Osteocyte (in vitro differentiated cells): ENCODE data around the gene PRRT1B. TPM values are rescaled to one million over a fixed set of nuclear protein-coding genes. Genes with fewer than 3 reads are reported as not detected.

Experiments
- DNase-seq: peaks from one replicate; pipeline ENCODE4 v3.0.0; 2021; ENCODE audit warnings: mixed read lengths; ENCODE audit not compliant: unreplicated experiment; ENCODE audit errors: extremely low spot score
- H3K27ac Mint-ChIP-seq: one replicate; pipeline ENCODE4 v1.8.0; 2021; ENCODE audit warnings: mild to moderate bottlenecking, mixed read lengths; ENCODE audit not compliant: unreplicated experiment
- H3K27me3 Mint-ChIP-seq: one replicate; pipeline ENCODE4 v1.8.0; 2021; ENCODE audit warnings: mixed read lengths; ENCODE audit not compliant: unreplicated experiment
- H3K36me3 Mint-ChIP-seq: one replicate; pipeline ENCODE4 v1.8.0; 2021; ENCODE audit warnings: mixed read lengths; ENCODE audit not compliant: unreplicated experiment
- H3K4me1 Mint-ChIP-seq: one replicate; pipeline ENCODE4 v1.8.0; 2021; ENCODE audit warnings: mixed read lengths; ENCODE audit not compliant: unreplicated experiment
- H3K4me3 Mint-ChIP-seq: one replicate; pipeline ENCODE4 v1.8.0; 2021; ENCODE audit warnings: mild to moderate bottlenecking, moderate library complexity, mixed read lengths; ENCODE audit not compliant: unreplicated experiment
- H3K9me3 Mint-ChIP-seq: one replicate; pipeline ENCODE4 v1.8.0; 2021; ENCODE audit warnings: mixed read lengths; ENCODE audit not compliant: unreplicated experiment
- total RNA-seq: library from RNA; stranded (reverse); gene quantifications from 2 replicates; pipeline ENCODE4 v1.2.1, GENCODE V29; 2021
- TF ChIP-seq, protein P1 (sequence below): fragments of 200-600 bp; sonication (generic); IDR thresholded peaks from 2 replicates; pipeline ENCODE4 v1.5.0; 2021; ENCODE audit warnings: antibody characterized with exemption, mild to moderate bottlenecking, moderate library complexity

The PRRT1B gene
- total RNA-seq, 1 donor from 2014 or later, result not detected

DNA sequence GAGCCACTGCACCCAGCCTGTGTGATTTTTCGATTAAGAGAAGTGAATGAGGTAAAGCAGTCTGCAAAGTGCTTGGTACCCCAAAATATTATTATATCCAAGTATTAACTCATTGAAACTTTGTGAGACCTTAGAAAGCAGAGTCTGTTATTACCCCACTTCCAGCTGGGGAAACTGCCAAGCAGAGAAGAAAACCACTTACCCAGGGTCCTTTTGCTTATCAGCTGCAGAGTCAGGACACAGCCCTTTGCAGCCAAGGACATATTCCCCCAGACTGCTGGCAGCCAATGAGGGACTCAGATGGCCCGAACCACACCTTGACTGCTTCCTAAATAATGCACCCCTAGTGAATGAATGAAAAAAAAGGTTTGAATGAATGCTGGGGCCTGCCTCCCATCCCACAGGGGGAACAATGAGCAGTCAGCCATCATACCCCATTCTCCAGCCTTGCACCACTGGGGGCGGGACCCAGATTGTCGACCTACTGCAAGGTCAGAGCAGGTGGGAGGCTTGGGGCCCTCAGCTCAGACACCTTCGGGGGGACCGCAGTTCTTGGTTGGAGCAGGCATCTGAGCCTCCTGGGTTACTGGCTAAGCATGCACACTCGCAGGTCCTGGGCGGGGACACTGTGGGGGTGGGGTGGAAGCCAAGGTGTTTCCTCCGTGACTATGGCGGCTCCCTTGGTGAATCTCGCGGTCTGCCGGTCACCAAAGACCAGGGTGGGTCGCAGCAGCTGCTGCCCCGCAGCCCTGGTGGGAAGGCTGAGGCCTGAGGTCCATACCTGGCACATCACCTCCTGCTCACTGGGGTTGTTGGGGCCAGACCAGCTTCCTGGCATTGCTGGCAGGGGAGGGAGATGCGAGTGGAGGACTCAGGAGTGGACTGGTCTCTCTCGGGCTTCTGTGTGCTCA is 29.7 kb downstream of the PRRT1B start:
- Mint-ChIP-seq H3K9me3 (no peaks in the 10 kb centered on the region), H3K4me3 (no peak overlapping the region), H3K36me3 (peaks cover 19% of the 10 kb centered on the region), H3K4me1 (peaks cover 2% of the 10 kb centered on the region), H3K27ac (no peak overlapping the region), H3K27me3 (no peaks in the 10 kb centered on the region)
- DNase-seq, result no peak
- TF ChIP-seq, protein P1, sequence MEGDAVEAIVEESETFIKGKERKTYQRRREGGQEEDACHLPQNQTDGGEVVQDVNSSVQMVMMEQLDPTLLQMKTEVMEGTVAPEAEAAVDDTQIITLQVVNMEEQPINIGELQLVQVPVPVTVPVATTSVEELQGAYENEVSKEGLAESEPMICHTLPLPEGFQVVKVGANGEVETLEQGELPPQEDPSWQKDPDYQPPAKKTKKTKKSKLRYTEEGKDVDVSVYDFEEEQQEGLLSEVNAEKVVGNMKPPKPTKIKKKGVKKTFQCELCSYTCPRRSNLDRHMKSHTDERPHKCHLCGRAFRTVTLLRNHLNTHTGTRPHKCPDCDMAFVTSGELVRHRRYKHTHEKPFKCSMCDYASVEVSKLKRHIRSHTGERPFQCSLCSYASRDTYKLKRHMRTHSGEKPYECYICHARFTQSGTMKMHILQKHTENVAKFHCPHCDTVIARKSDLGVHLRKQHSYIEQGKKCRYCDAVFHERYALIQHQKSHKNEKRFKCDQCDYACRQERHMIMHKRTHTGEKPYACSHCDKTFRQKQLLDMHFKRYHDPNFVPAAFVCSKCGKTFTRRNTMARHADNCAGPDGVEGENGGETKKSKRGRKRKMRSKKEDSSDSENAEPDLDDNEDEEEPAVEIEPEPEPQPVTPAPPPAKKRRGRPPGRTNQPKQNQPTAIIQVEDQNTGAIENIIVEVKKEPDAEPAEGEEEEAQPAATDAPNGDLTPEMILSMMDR, result no peak

DNA sequence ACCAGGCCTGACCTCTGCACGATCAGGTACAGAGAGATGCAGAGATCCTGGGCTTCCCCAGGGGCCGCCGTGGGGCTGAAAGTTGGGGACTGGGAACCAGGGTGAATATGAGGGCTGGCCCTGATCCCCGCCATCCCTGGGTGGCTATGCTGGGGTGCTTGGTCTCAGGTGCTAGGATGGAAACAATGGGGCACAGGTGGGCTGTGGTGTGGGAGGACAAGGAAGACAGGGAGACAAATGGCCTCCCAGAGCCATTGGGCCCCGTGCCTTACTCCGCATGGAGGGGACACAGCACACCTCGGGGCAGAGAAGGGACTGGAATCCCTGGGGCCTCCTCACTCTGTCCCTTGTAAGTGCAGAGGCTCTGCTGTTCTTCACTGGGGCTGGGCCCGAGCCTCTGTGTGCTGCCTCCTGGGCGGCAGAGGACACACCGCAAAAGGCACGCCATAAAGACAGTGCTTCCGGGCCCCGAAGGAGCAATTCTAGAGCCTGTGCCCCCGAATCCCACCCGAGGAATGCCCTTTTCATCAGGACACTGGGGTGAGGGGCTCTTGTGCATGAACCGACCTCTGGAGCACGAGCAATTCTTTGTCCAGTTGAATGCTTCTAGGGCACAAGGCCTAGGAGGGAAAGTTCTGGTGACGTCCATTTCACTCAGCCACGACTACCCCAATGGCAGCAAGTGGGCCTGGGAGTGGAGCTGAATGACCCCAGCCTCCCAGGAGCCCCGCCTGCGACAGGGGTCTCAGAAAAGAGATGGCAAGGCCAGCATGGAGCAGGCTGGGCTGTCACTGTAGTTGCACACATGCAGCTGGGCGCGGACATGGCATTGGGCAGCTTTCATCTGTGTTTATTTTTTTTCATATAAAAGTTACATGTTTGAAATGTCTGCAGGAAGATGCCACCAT is 30.9 kb downstream of the PRRT1B start:
- Mint-ChIP-seq H3K4me1 (peaks cover 2% of the 10 kb centered on the region), H3K9me3 (no peaks in the 10 kb centered on the region), H3K27me3 (no peaks in the 10 kb centered on the region), H3K4me3 (no peak overlapping the region), H3K36me3 (peaks cover 20% of the 10 kb centered on the region), H3K27ac (no peak overlapping the region)
- TF ChIP-seq, protein P1, result no peak
- DNase-seq, result no peak

DNA sequence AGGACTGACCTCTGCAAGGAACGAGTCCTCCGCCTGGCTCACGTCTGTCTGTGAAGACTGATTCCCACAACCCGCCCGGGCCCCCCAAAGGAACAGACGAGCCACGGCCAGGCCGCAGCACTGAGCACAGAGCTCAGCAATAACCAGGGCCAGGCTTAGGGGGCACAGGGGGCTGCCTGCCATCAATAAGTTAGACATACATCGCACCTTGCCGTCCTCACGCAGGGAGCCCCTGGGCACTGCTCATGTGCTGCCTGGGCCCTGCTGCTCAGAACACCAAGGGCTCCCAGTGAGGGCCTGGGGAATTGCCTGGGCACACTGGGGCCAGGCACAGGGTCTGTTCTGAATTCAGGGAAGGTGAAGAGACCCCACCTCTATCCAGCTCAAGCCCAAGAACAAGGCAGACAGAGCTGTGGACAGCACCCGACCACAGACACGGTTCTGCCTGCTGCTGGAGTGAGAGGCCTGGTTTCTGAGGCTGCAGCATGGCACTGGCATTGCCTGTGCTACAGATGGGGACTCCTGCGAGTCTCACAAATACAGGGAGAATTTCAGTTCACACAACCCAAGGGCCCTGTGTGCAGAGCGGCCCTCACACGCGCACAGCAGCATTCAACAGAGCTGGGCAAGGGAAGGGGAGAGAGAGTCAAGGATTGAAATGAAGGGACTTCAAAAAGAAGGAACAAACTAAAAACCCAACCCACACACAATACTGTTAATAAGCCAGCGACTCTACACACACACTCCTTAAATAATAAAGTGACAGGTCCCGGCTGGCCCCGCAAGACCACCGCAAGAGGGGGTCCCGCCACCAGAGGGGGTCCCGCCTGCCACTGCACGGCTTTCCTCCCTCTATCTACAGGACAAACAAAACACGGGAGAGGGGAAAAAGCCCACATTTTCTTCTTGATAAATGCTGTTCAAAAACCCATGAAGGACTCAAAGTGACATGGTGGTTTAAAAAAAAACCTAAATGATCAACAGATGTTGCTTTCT is 32.0 kb downstream of the PRRT1B start:
- TF ChIP-seq, protein P1, result no peak
- Mint-ChIP-seq H3K9me3 (no peaks in the 10 kb centered on the region), H3K36me3 (peaks cover 24% of the 10 kb centered on the region), H3K27me3 (no peaks in the 10 kb centered on the region), H3K27ac (no peak overlapping the region), H3K4me3 (no peak overlapping the region), H3K4me1 (peaks cover 2% of the 10 kb centered on the region)
- DNase-seq, result no peak

DNA sequence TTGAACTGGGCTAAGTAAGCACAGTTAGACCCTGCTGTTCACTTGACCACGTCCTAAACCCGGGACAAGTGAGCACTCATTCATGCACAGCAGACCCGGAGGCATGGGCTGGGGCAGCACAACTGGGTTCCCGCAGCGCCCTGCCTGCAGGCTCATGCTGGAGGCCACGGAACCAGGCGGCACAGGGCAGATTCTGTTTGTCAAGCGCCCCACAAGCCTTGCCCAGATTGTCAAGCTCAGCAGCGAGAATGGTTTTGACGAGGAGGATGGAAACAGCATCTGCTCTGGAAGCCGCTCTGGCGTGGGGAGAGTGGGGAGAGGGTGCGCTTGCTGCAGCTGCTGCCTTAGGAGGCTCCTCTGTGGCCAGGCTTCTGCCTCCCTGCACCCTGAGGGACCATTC is 32.7 kb downstream of the PRRT1B start:
- H3K36me3 Mint-ChIP-seq, result peaks cover 20% of the 10 kb centered on the region
- H3K27me3 Mint-ChIP-seq, result no peaks in the 10 kb centered on the region
- no peaks in the 10 kb centered on the region for H3K9me3 Mint-ChIP-seq
- no peak overlapping the region for H3K4me3 Mint-ChIP-seq
- peaks cover 2% of the 10 kb centered on the region for H3K4me1 Mint-ChIP-seq
- TF ChIP-seq, protein P1, result no peak
- H3K27ac Mint-ChIP-seq, result no peak overlapping the region
- no peak for DNase-seq
